ENCODE measurements around the gene DIPK2A.

Gene DIPK2A

GRCh38 chr3:143974271-143975238 lies 2.9 kb downstream of the DIPK2A start:
- DNase-seq (ENCODE audit: low read depth): no peak

- DNase-seq (ENCODE audit: low read depth): no peak
Measured at GRCh38 chr3:143975554-143976152, 4.0 kb downstream of the DIPK2A start.

- no peak for DNase-seq (ENCODE audit: low read depth)
Measured at GRCh38 chr3:143977341-143978262, 6.0 kb downstream of the DIPK2A start.

GRCh38 chr3:143978263-143978631 lies 6.6 kb downstream of the DIPK2A start:
- DNase-seq (ENCODE audit: low read depth): no peak

GRCh38 chr3:143979041-143979440 lies 7.4 kb downstream of the DIPK2A start:
- no peak for DNase-seq (ENCODE audit: low read depth)

GRCh38 chr3:143979813-143980212 lies 8.2 kb downstream of the DIPK2A start:
- DNase-seq (ENCODE audit: low read depth): no peak

GRCh38 chr3:143988306-143988705 lies 16.7 kb downstream of the DIPK2A start:
- DNase-seq (ENCODE audit: low read depth): no peak

- no peak for DNase-seq (ENCODE audit: low read depth)
Measured at GRCh38 chr3:143989461-143989860, 17.8 kb downstream of the DIPK2A start.

- no peak for DNase-seq (ENCODE audit: low read depth)
Measured at GRCh38 chr3:143991713-143992112, 20.1 kb downstream of the DIPK2A start.

GRCh38 chr3:143998266-143998665 lies 26.6 kb downstream of the DIPK2A start:
- DNase-seq (ENCODE audit: low read depth): peak; percentile 70

GRCh38 chr3:144003051-144003450 lies 31.4 kb downstream of the DIPK2A start:
- no peak for DNase-seq (ENCODE audit: low read depth)

GRCh38 chr3:144010371-144010770 lies 38.7 kb downstream of the DIPK2A start:
- no peak for DNase-seq (ENCODE audit: low read depth)

- no peak for DNase-seq (ENCODE audit: low read depth)
Measured at GRCh38 chr3:144011251-144011799, 39.7 kb downstream of the DIPK2A start.

GRCh38 chr3:144015133-144015532 lies 43.5 kb downstream of the DIPK2A start:
- DNase-seq (ENCODE audit: low read depth): no peak

GRCh38 chr3:144018776-144019175 lies 47.2 kb downstream of the DIPK2A start:
- DNase-seq (ENCODE audit: low read depth): peak; percentile 88
